T-helper 2 cell treated with Interferon-gamma antibody and Interleukin-4, amounts not matched to agents 100 ng/mL and 5 ng/mL, for 36 hours (primary cell): ENCODE measurements around the gene COPS8. TPM values are rescaled to one million over a fixed set of nuclear protein-coding genes. Genes with fewer than 3 reads are reported as not detected.

Experiments
- intact Hi-C: fragments of 100-400 bp; cut with micrococcal nuclease; formaldehyde crosslinking; loops from one replicate; pipeline ENCODE4 v1.15.1; 2023
- total RNA-seq: library from RNA; stranded (reverse); gene quantifications from 2 replicates; pipeline ENCODE4 v1.2.3, GENCODE V29; 2022

COPS8 gene
- total RNA-seq, result 43.5 and 47.4 TPM in 2 replicates

- intact Hi-C loops, result loop anchor here (5.0 kb wide), 1 partner anchor 528 kb away; no protein-coding TSS in a partner anchor
Measured at GRCh38 chr2:237085248-237086221, at the start of gene COPS8. Gene COPS8, plus strand, starts transcription at chr2:237085889. Its CDS starts 76 bp downstream, at chr2:237085965.

GRCh38 chr2:237039301-237040031, 46.2 kb upstream of the COPS8 start:
- intact Hi-C loops, result no loop called here

GRCh38 chr2:237041231-237041630, 44.5 kb upstream of the COPS8 start:
- intact Hi-C loops, result no loop called here

GRCh38 chr2:237042101-237042500, 43.6 kb upstream of the COPS8 start:
- intact Hi-C loops, result no loop called here

GRCh38 chr2:237043866-237044265, 41.8 kb upstream of the COPS8 start:
- intact Hi-C loops, result no loop called here

GRCh38 chr2:237044281-237044680, 41.4 kb upstream of the COPS8 start:
- intact Hi-C loops, result no loop called here

DNA sequence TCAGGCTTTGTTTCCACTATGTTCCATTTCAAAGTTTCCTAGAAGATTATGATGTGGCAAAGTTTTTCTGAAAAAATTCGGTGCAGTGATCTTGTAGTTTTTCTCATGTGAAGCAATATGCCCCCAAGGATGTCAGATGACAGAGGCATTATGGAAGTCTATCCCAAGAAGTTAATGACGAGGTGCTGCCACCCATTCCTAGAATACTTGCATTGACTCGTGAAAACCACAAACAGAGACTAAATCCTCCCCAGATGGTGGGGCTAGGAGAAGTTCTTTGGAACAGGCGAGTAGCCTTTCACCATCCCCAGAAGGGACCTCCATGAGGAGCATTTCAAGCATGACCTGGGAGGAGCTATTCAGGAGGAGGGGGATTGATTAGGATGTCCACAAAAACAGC, 40.2 kb upstream of the COPS8 start:
- intact Hi-C loops, result no loop called here

DNA sequence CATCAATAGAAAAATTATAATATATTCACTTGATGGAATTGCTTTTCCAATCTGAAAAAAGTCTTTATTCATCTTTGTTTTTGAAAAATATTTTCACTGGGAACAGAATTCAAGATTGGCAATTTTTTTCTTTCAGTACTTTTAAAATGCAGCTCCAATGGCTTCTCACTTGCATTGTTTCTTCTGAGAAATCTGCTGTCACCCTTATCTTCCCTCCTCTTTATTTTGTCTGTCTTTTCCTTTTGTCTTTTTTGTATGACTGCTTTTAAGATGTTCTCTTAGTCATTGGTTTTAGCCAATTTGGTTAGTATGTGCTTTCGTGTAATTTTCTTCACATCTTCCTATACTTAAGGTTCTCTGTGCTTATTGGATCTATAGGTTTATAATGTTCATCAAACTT, 37.1 kb upstream of the COPS8 start:
- intact Hi-C loops, result no loop called here

DNA sequence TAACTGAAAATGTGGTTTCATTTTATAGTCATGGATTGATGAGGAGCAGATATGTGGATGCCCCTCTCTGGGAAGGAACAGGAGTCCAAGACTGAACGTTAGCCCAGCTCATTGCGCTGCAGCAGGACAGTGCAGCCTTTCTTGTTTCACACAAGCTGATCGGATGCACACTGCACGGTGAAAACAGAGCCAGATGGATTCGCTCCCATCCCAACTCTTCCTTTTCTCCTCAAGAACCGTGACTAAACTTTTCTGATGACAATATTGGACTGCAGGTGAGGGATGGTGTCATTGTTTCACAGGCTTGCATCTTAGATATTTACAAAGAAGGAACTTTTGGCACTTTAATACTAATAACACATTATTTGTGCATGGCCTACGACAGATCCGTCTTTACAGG, 33.8 kb upstream of the COPS8 start:
- intact Hi-C loops, result no loop called here

DNA sequence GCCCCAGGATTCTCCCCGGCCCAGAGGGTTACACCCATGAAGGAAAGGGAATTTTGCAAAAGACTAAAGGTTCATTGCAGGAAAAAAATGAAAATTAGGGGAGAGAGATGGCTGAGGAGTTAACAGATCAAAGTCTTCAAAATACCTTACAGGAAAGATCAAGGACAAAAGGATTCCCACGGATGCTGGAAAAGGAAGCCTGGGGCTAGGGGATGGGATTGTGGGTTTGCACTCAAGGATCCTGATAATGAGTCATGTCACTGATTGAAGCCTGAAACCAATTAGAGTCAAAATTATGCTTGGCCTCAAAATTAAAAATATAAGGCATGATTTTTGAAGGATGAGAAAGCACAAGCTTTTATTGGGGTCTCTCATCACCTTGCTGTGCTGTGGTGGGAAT, 32.6 kb upstream of the COPS8 start:
- intact Hi-C loops, result no loop called here

- intact Hi-C loops, result no loop called here
Measured at GRCh38 chr2:237055386-237056100, 30.1 kb upstream of the COPS8 start.

DNA sequence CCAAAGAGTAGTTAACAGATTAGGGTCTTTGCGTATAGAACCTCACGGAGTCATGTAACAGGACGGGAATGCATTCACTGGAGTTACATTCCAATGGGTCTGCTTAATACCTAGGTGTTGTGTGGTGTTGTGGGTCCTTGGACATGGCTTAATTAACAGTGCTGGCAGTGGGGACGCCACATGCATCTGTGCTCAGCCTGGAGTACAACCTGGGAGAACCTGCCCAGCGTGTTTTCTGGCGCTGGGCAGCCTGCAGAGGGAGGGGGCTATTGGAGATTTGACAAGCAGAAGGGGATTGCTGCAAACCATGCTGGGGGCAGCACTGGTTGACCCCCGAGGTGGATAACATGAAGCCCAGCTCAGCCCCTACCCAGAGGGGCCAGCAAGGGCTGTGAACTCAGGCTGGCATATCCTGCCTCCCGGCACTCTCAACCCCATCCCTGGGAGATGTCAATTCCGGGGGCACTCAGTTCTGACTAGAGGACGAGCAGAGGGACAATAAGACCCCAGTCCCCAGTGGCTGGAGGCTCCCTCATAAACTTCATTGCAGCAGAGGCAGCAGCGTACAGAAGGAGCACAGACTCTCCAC, 29.3 kb upstream of the COPS8 start:
- intact Hi-C loops, result no loop called here

DNA sequence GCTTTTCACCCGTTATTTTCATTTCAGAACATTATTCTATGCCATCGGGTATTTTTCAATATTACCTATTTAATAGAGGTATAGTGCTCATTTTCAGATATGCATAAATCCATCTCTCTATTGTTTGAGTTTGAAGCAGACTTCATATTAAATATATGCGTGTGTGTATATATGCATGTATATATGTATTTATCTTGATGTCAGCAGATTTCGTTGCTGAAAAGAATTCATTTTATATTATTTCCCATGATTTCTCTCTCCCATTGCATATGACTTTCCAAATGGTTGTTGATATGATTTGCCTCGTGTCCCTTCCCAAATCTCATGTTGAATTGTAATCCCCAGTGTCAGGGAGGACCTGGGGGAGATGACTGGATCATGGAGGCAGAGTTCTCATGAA, 28.6 kb upstream of the COPS8 start:
- intact Hi-C loops, result no loop called here

DNA sequence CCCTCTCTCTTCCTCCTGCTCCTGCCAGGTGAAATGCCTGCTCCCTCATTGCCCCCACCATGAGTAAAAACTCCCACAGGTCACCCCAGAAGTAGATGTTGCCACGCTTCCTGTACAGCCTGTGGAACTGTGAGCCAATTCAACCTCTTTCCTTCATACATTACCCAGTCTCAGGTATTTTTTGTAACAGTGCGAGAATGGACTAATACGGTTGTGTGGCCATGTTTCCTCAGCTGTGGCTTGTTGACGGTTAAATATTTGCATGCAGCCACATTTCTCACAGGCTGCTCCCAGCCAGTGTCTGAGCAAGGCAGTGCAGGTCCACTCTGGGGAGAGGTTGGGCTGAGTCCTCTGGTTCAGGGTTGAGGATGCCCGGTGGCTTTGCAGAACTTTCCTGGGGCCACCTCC, 27.8 kb upstream of the COPS8 start:
- intact Hi-C loops, result no loop called here

- intact Hi-C loops, result no loop called here
Measured at GRCh38 chr2:237058423-237058822, 27.3 kb upstream of the COPS8 start.

DNA sequence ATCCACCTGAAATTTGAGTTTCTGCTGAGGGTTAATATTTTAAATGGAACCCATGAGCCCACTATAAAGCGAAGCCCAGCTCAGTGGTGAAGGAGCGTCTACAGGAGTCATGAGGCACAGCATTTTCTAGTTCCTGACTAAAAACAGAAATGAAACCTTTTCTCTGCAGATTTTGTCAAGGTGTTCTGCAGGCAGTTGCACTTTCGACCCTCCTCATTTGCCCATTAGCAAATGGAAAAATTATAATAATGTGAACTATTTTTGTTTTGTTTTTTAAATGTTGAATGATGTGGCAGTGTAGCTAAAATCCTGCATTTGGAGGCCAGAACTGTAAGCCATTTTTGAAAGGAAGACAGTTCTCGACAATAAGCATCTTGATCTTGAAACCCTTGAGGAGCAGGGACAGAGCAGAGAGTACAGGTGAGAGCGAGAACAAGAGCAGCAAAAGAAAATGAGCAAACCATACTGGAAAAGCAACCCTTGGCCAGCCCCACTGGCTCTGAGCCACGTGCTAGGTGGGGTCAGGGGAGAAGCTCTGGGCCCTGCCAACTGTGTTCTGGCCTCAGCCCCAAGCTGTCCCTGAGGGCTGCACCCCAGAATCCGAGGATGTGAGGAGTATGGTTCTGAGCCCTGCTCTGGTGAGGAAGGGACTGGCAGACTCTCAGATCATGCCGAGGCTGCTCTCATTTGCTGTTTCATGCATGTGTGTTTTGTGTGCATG, 26.4 kb upstream of the COPS8 start:
- intact Hi-C loops, result no loop called here

- intact Hi-C loops, result no loop called here
Measured at GRCh38 chr2:237060534-237061312, 25.0 kb upstream of the COPS8 start.

GRCh38 chr2:237061356-237061755, 24.3 kb upstream of the COPS8 start:
- intact Hi-C loops, result no loop called here

GRCh38 chr2:237062585-237062984, 23.1 kb upstream of the COPS8 start:
- intact Hi-C loops, result no loop called here
